IMR-90 (cell line): Measurements from ENCODE around the gene DDX6. TPM values are rescaled to one million over a fixed set of nuclear protein-coding genes. Genes with fewer than 3 reads are reported as not detected.

Source experiments
- ATAC-seq: fragments of 200-7000 bp; cut with Tn5 transposase; 2 replicates; pipeline ENCODE4 v1.9.1; 2020; ENCODE audit warnings: low read depth, mild to moderate bottlenecking, moderate library complexity
- BruUV-seq: library from RNA; stranded (reverse); fragments of 400-500 nt; replicated peaks from 2 replicates; lab custom pipeline; 2021; lab: Mats Ljungman, UMichigan
- CTCF ChIA-PET: fragments of 300-600 bp; formaldehyde crosslinking; extraction: SDS; loops from one replicate; lab custom pipeline; 2021; ENCODE audit warnings: antibody characterized with exemption; lab: Yijun Ruan, JAX
- POLR2A ChIA-PET: fragments of 300-600 bp; sonication (Branson Sonifier 250); formaldehyde crosslinking; loops from one replicate; lab custom pipeline; 2022; ENCODE audit warnings: antibody characterized with exemption; ENCODE audit not compliant: unreplicated experiment; lab: Charles Lee
- DNase-seq: peaks from one replicate; pipeline ENCODE4 v3.0.0; 2013
- H2AFZ ChIP-seq: replicated peaks from 2 replicates; pipeline ENCODE3; 2013; ENCODE audit warnings: low read length, mild to moderate bottlenecking; ENCODE audit not compliant: poor library complexity
- H2AK5ac ChIP-seq: 2 replicates; pipeline ENCODE4 v1.6.1; 2013; ENCODE audit warnings: low read depth, low read length, inconsistent platforms
- H2AK9ac ChIP-seq: replicated peaks from 2 replicates; pipeline ENCODE3; 2013; ENCODE audit warnings: mild to moderate bottlenecking, low read depth, low read length, moderate library complexity; ENCODE audit not compliant: poor library complexity
- H2BK120ac ChIP-seq: 2 replicates; pipeline ENCODE4 v1.6.1; 2013; ENCODE audit warnings: low read depth, low read length, inconsistent platforms
- H2BK15ac ChIP-seq: 3 replicates; pipeline ENCODE4 v1.6.1; 2013; ENCODE audit warnings: low read depth, low read length, inconsistent platforms
- H2BK20ac ChIP-seq: 2 replicates; pipeline ENCODE4 v1.6.1; 2013; ENCODE audit warnings: low read depth, mild to moderate bottlenecking, inconsistent platforms, low read length, moderate library complexity
- H2BK5ac ChIP-seq: 2 replicates; pipeline ENCODE4 v1.6.1; 2013; ENCODE audit warnings: mild to moderate bottlenecking, low read depth, low read length, inconsistent platforms; ENCODE audit not compliant: poor library complexity, severe bottlenecking
- H3K14ac ChIP-seq: replicated peaks from 2 replicates; pipeline ENCODE4 v1.6.1; 2013; ENCODE audit warnings: low read depth, low read length, inconsistent platforms
- H3K18ac ChIP-seq: 2 replicates; pipeline ENCODE4 v1.6.1; 2013; ENCODE audit warnings: low read depth, low read length, control low read depth
- H3K23ac ChIP-seq: 2 replicates; pipeline ENCODE4 v1.6.1; 2013; ENCODE audit warnings: low read depth, low read length, inconsistent platforms
- H3K27ac ChIP-seq: 2 replicates; pipeline ENCODE4 v1.5.1; 2013; ENCODE audit warnings: mild to moderate bottlenecking, control low read depth, low read length; ENCODE audit not compliant: insufficient read depth
- H3K27me3 ChIP-seq: 2 replicates; pipeline ENCODE4 v1.6.1; 2013; ENCODE audit warnings: low read length; ENCODE audit not compliant: control insufficient read depth, insufficient read depth
- H3K36me3 ChIP-seq: 2 replicates; pipeline ENCODE4 v1.6.1; 2013; ENCODE audit warnings: low read length, mixed read lengths; ENCODE audit not compliant: control insufficient read depth, insufficient read depth
- H3K4ac ChIP-seq: 2 replicates; pipeline ENCODE4 v1.6.1; 2013; ENCODE audit warnings: low read depth, low read length, inconsistent platforms
- H3K4me1 ChIP-seq: 2 replicates; pipeline ENCODE4 v1.6.1; 2013; ENCODE audit warnings: low read length, mixed read lengths; ENCODE audit not compliant: control insufficient read depth, insufficient read depth
- H3K4me2 ChIP-seq: 2 replicates; pipeline ENCODE4 v1.6.1; 2013; ENCODE audit warnings: low read depth, mild to moderate bottlenecking, control low read depth, low read length, moderate library complexity
- H3K4me3 ChIP-seq: 2 replicates; pipeline ENCODE4 v1.5.1; 2013; ENCODE audit warnings: low read depth, mild to moderate bottlenecking, control low read depth, low read length, moderate library complexity; ENCODE audit not compliant: insufficient read depth
- H3K56ac ChIP-seq: 2 replicates; pipeline ENCODE4 v1.6.1; 2013; ENCODE audit warnings: low read length, inconsistent platforms; ENCODE audit not compliant: insufficient read depth; ENCODE audit errors: extremely low read depth
- H3K79me1 ChIP-seq, 2 experiments: 2 replicates each; pipeline ENCODE4 v1.6.1; 2013; ENCODE audit warnings: low read length in 2 of 2, inconsistent platforms in 1 of 2, low read depth in 1 of 2
- H3K9ac ChIP-seq: 2 replicates; pipeline ENCODE4 v1.6.1; 2013; ENCODE audit warnings: low read depth, low read length, control low read depth
- H3K9me1 ChIP-seq: 2 replicates; pipeline ENCODE4 v1.6.1; 2013; ENCODE audit warnings: low read length, inconsistent platforms; ENCODE audit not compliant: insufficient read depth
- H3K9me3 ChIP-seq: 2 replicates; pipeline ENCODE4 v1.6.1; 2013; ENCODE audit warnings: low read length; ENCODE audit not compliant: control insufficient read depth, insufficient read depth
- H4K20me1 ChIP-seq: 2 replicates; pipeline ENCODE4 v1.6.1; 2013; ENCODE audit warnings: low read length, inconsistent platforms; ENCODE audit not compliant: insufficient read depth
- H4K5ac ChIP-seq: 2 replicates; pipeline ENCODE4 v1.6.1; 2013; ENCODE audit warnings: mild to moderate bottlenecking, low read depth, low read length, control low read depth
- H4K8ac ChIP-seq, 2 experiments: 2 replicates each; pipeline ENCODE4 v1.6.1; 2013; ENCODE audit warnings: low read depth in 2 of 2, low read length in 2 of 2, control low read depth in 1 of 2, inconsistent platforms in 1 of 2
- H4K91ac ChIP-seq: 2 replicates; pipeline ENCODE4 v1.6.1; 2013; ENCODE audit warnings: low read depth, low read length, inconsistent platforms; ENCODE audit not compliant: insufficient read depth
- BHLHE40 ChIP-seq: fragments of 150-350 bp; IDR thresholded peaks from 2 replicates; pipeline ENCODE4 v1.6.1; 2016; ENCODE audit warnings: mild to moderate bottlenecking, low read depth, low read length
- CHD1 ChIP-seq: IDR thresholded peaks from 2 replicates; pipeline ENCODE4 v1.6.1; 2012; ENCODE audit warnings: low read depth, low read length, improper control_type of control experiment
- FOS ChIP-seq: fragments of 150-350 bp; IDR thresholded peaks from 2 replicates; pipeline ENCODE4 v1.6.1; 2016; ENCODE audit warnings: low read depth, low read length
- MAFK ChIP-seq: IDR thresholded peaks from 2 replicates; pipeline ENCODE4 v1.6.1; 2012; ENCODE audit warnings: low read depth, low read length, improper control_type of control experiment
- MAZ ChIP-seq: IDR thresholded peaks from 2 replicates; pipeline ENCODE4 v1.6.1; 2012; ENCODE audit warnings: low read depth, mild to moderate bottlenecking, low read length, improper control_type of control experiment, moderate library complexity, borderline replicate concordance
- MXI1 ChIP-seq: IDR thresholded peaks from 2 replicates; pipeline ENCODE4 v1.6.1; 2012; ENCODE audit warnings: low read depth, mild to moderate bottlenecking, low read length, moderate library complexity, borderline replicate concordance
- NFE2L2 ChIP-seq: fragments of 150-350 bp; IDR thresholded peaks from 2 replicates; pipeline ENCODE4 v1.6.1; 2016; ENCODE audit warnings: low read depth, mild to moderate bottlenecking, low read length
- POLR2A ChIP-seq: IDR thresholded peaks from 2 replicates; pipeline ENCODE4 v1.6.1; 2012; ENCODE audit warnings: mild to moderate bottlenecking, low read depth, low read length
- RAD21 ChIP-seq: IDR thresholded peaks from 2 replicates; pipeline ENCODE4 v1.6.1; 2012; ENCODE audit warnings: low read length, improper control_type of control experiment
- RCOR1 ChIP-seq: IDR thresholded peaks from 2 replicates; pipeline ENCODE4 v1.6.1; 2012; ENCODE audit warnings: mild to moderate bottlenecking, low read length, improper control_type of control experiment; ENCODE audit not compliant: insufficient replicate concordance
- RFX5 ChIP-seq: IDR thresholded peaks from 2 replicates; pipeline ENCODE4 v1.8.0; 2012; ENCODE audit warnings: low read depth, mild to moderate bottlenecking, low read length, moderate library complexity
- SMC3 ChIP-seq: fragments of 150-350 bp; IDR thresholded peaks from 2 replicates; pipeline ENCODE4 v1.6.1; 2016; ENCODE audit warnings: low read depth, mild to moderate bottlenecking, antibody characterized with exemption, low read length, moderate library complexity
- WGBS, 2 experiments: methylation state at CpG; one replicate each; pipeline versions ENCODE4 v1.1.5 to v1.1.7; 2013; ENCODE audit warnings: missing lambda C conversion rate in 2 of 2; ENCODE audit not compliant: insufficient read length in 1 of 2; ENCODE audit errors: extremely low coverage in 2 of 2; 5-methylcytosine and 5-hydroxymethylcytosine counted together
- dilution Hi-C: fragments of 300-500 bp; cut with HindIII; formaldehyde crosslinking; loops from one replicate; pipeline ENCODE4 v1.14.3; 2018; ENCODE audit warnings: low sequenced_read_pairs; ENCODE audit not compliant: unreplicated experiment
- in situ Hi-C: fragments of 300-500 bp; cut with MboI; formaldehyde crosslinking; loops from 3 replicates; pipeline ENCODE4 v1.14.3; 2019; ENCODE audit warnings: low sequenced_read_pairs, inconsistent platforms, mixed read lengths
- intact Hi-C: fragments of 100-400 bp; cut with micrococcal nuclease; formaldehyde crosslinking; loops from 2 replicates; pipeline ENCODE4 v1.10.0; 2022
- polyA plus RNA-seq, 3 experiments: library from polyadenylated mRNA; depleted of rRNA; stranded (reverse); fragments of >200 nt; gene quantifications; 2 replicates each; pipeline ENCODE4 v1.2.3, GENCODE V29; 2012; ENCODE audit warnings: low replicate concordance in 1 of 3
- total RNA-seq: library from RNA; depleted of rRNA; stranded (reverse); fragments of >200 nt; gene quantifications from 2 replicates; pipeline ENCODE4 v1.2.3, GENCODE V29; 2012
- TF ChIP-seq, protein P1 (sequence below): fragments of 150-350 bp; IDR thresholded peaks from 2 replicates; pipeline ENCODE4 v1.6.1; 2016; ENCODE audit warnings: low read depth, mild to moderate bottlenecking, low read length, moderate library complexity, borderline replicate concordance
- TF ChIP-seq, protein P2 (sequence below): conservative IDR thresholded peaks from 2 replicates; pipeline ENCODE4 v1.5.1; 2012; ENCODE audit warnings: mild to moderate bottlenecking, low read depth, low read length, improper control_type of control experiment

The DDX6 gene
- total and polyA plus RNA-seq, 2 of the 4 experiments (the other 2 are of a cell fraction), result 19.2 to 197 TPM

DNA sequence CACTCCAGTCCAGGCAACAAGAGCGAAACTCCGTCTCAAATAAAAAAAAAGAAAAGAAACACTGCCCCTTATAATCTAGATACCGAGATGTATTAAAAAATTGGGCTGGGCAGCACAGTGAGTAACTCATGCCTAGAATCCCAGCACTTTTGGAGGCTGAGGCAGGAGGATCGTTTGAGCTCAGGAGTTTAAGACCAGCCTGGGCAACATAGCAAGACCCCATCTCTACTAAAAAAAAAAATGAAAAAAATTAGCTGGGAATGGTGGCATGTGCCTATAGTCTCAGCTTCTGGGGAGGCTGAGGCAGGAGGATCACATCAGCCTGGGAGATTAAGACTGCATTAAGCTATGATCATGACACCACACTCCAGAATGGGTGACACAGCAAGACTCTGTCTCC is 24.9 kb downstream of the DDX6 start:
- ChIA-PET CTCF (interaction anchor here (0.7 kb wide), 1 partner anchor 34 kb away, joined by 5 read pairs; no protein-coding TSS in a partner anchor), POLR2A (no interaction called here)
- Histone ChIP-seq H3K4me3 (no peak overlapping the region), H2BK20ac (no peak overlapping the region), H3K9me3 (no peaks in the 10 kb centered on the region), H4K8ac (no peak overlapping the region), H3K79me1 (peaks cover 9 to 52% of the 10 kb centered on the region in 2 experiments), H3K27me3 (no peaks in the 10 kb centered on the region), H2BK15ac (no peak overlapping the region), H3K18ac (no peak overlapping the region), H2AK9ac (no peak overlapping the region), H3K4me2 (no peak overlapping the region), H3K36me3 (peaks cover 45% of the 10 kb centered on the region), H3K27ac (no peak overlapping the region), H3K4ac (no peak overlapping the region), H2AFZ (no peak overlapping the region), H4K20me1 (peaks cover 51% of the 10 kb centered on the region), H3K14ac (no peak overlapping the region), H2BK5ac (no peak overlapping the region), H3K9me1 (no peaks in the 10 kb centered on the region; the same call in 1 of the 2 replicates), H3K9ac (no peak overlapping the region), H3K56ac (no peak overlapping the region), H4K91ac (no peak overlapping the region), H2AK5ac (no peak overlapping the region), H4K5ac (no peak overlapping the region), H3K23ac (no peak overlapping the region), H3K4me1 (peaks cover 2% of the 10 kb centered on the region; the same call in 1 of the 2 replicates), H2BK120ac (no peak overlapping the region)
- no peak for TF ChIP-seq RFX5
- no peak for TF ChIP-seq RCOR1
- no peak for TF ChIP-seq MAFK
- no peak for TF ChIP-seq MAZ
- TF ChIP-seq NFE2L2, result no peak
- TF ChIP-seq, protein P1, sequence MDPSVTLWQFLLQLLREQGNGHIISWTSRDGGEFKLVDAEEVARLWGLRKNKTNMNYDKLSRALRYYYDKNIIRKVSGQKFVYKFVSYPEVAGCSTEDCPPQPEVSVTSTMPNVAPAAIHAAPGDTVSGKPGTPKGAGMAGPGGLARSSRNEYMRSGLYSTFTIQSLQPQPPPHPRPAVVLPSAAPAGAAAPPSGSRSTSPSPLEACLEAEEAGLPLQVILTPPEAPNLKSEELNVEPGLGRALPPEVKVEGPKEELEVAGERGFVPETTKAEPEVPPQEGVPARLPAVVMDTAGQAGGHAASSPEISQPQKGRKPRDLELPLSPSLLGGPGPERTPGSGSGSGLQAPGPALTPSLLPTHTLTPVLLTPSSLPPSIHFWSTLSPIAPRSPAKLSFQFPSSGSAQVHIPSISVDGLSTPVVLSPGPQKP, result no peak
- TF ChIP-seq POLR2A, result no peak
- no peak for TF ChIP-seq CHD1
- TF ChIP-seq BHLHE40, result no peak
- no peak for TF ChIP-seq SMC3
- TF ChIP-seq MXI1, result no peak
- TF ChIP-seq, protein P2, sequence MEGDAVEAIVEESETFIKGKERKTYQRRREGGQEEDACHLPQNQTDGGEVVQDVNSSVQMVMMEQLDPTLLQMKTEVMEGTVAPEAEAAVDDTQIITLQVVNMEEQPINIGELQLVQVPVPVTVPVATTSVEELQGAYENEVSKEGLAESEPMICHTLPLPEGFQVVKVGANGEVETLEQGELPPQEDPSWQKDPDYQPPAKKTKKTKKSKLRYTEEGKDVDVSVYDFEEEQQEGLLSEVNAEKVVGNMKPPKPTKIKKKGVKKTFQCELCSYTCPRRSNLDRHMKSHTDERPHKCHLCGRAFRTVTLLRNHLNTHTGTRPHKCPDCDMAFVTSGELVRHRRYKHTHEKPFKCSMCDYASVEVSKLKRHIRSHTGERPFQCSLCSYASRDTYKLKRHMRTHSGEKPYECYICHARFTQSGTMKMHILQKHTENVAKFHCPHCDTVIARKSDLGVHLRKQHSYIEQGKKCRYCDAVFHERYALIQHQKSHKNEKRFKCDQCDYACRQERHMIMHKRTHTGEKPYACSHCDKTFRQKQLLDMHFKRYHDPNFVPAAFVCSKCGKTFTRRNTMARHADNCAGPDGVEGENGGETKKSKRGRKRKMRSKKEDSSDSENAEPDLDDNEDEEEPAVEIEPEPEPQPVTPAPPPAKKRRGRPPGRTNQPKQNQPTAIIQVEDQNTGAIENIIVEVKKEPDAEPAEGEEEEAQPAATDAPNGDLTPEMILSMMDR, result no peak
- TF ChIP-seq RAD21, result no peak
- TF ChIP-seq FOS, result no peak
- DNase-seq, result no peak
- BruUV-seq, result no TSS peak
- dilution Hi-C loops (no loop called here), intact Hi-C loops (loop anchor here (5.0 kb wide), 1 partner anchor 169 kb away; no protein-coding TSS in a partner anchor), in situ Hi-C loops (no loop called here)
- ATAC-seq, result no peak
- WGBS, 2 experiments, result no CpG with 5 or more reads among the region's 4 CpGs
